ENCODE results near the gene MAP3K8. TPM values are rescaled to one million over a fixed set of nuclear protein-coding genes. Genes with fewer than 3 reads are reported as not detected.
A peak's percentile ranks its signal among the peaks of the same experiment; 100 is the strongest.
"Not testable (repeated sequence)": the region's sequence is repeated elsewhere in the genome, so short reads cannot be mapped to it uniquely, and the experiment has no call there.

MAP3K8 gene
- polyA plus RNA-seq, 1 experiment = 5.3 TPM

DNA sequence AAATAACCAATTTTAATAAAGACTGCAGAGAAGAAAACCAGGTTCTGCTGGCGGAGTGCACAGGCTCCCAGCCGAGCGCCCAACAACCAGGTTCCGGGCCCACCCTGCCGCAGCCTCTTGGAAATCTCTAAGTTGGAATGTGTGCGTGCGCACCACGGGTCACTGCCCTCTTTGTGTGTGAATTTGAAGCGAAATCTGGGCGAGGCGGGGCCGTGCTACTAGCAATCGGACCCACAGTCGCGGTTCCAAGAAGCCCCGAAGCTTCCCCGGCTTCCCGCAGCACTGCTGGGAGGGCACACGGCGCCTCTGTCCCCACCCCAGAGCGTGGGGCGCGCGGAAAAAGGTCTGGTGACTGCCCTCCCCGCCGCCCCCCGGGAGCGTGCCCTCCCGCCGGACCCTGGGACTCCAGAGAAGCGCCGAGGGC, 666 bp upstream of the MAP3K8 start:
- no peaks in the 10 kb centered on the region; the same call in 1 of the 2 replicates for H3K9me3 ChIP-seq (ENCODE audit: control insufficient read depth, insufficient read depth, low read length)
- TF ChIP-seq, protein P1, sequence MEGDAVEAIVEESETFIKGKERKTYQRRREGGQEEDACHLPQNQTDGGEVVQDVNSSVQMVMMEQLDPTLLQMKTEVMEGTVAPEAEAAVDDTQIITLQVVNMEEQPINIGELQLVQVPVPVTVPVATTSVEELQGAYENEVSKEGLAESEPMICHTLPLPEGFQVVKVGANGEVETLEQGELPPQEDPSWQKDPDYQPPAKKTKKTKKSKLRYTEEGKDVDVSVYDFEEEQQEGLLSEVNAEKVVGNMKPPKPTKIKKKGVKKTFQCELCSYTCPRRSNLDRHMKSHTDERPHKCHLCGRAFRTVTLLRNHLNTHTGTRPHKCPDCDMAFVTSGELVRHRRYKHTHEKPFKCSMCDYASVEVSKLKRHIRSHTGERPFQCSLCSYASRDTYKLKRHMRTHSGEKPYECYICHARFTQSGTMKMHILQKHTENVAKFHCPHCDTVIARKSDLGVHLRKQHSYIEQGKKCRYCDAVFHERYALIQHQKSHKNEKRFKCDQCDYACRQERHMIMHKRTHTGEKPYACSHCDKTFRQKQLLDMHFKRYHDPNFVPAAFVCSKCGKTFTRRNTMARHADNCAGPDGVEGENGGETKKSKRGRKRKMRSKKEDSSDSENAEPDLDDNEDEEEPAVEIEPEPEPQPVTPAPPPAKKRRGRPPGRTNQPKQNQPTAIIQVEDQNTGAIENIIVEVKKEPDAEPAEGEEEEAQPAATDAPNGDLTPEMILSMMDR (IDR thresholded peaks at IDR 0.05; ENCODE audit: low read depth, low read length) = no peak
- H3K27me3 ChIP-seq (ENCODE audit: control insufficient read depth, insufficient read depth, low read length) = no peaks in the 10 kb centered on the region
- ChIA-PET CTCF (interaction anchor here (0.6 to 1.3 kb wide), 3 partner anchors 155 to 686 kb away, joined by 3 read pairs; no protein-coding TSS in a partner anchor), POLR2A (interaction anchor here (0.6 to 1.7 kb wide), 4 partner anchors 10 to 251 kb away, joined by 3 to 6 read pairs (median 4); partner anchors contain the start of gene MTPAP)
- peak overlapping the region; percentile 90 for H3K27ac ChIP-seq (ENCODE audit: low read depth, low read length)
- no peak for DNase-seq (ENCODE audit: low read depth, low spot score)
- peak overlapping the region; percentile 72 for H3K4me3 ChIP-seq (ENCODE audit: low read depth, low read length)

DNA sequence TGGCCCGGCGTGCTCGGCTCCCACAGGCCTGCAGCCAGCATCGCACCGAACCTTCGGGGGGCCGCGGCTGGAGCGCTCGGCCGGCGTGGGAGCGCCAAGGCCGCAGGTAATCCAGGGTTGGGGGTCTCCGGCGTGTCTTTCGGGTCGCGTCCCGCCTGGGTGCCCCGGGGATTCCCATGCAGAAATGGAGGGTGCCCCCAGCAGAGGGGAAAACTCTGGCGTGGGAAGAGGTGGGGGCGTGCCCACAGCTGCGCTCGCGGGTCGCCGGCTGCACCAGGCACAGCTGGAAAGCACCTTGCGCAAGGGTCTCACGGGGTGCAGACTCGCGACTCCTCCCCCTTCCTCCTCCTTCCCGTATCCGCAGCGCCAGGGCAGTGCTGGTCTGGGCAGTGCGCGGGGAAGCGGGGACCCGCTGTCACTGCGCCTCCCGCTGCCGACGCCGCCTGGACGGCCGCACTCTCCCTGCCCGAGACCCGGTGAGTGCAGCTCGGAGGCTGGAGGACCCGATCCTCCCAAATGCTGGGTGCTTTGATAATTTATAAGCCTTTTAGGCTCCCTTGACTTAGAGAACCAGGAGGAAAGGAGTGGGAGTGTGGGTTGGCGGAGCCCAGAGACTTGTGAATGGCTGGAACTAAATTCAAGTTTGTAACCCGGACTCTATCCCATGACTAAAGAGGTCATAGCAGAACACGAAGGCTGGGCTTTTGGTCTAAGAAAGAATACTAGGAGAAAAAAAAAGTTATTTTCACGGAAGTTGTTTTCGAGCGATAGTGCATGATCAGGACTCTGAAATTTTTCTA, 489 bp downstream of the MAP3K8 start:
- no peak for DNase-seq (ENCODE audit: low read depth, low spot score)
- TF ChIP-seq, protein P1 (IDR thresholded peaks at IDR 0.05; ENCODE audit: low read depth, low read length) = no peak
- Histone ChIP-seq H3K9me3 (ENCODE audit: control insufficient read depth, insufficient read depth, low read length) (no peaks in the 10 kb centered on the region; the same call in 1 of the 2 replicates), H3K27ac (ENCODE audit: low read depth, low read length) (peak overlapping the region; percentile 82), H3K4me3 (ENCODE audit: low read depth, low read length) (peak overlapping the region; percentile 72), H3K27me3 (ENCODE audit: control insufficient read depth, insufficient read depth, low read length) (no peaks in the 10 kb centered on the region)
- CTCF ChIA-PET = interaction anchor here (0.8 kb wide), 1 partner anchor 12 kb away, joined by 3 read pairs; no protein-coding TSS in a partner anchor
- POLR2A ChIA-PET = interaction anchor here (0.5 to 1.7 kb wide), 5 partner anchors 10 to 1071 kb away, joined by 3 to 5 read pairs (median 3); no protein-coding TSS in a partner anchor

DNA sequence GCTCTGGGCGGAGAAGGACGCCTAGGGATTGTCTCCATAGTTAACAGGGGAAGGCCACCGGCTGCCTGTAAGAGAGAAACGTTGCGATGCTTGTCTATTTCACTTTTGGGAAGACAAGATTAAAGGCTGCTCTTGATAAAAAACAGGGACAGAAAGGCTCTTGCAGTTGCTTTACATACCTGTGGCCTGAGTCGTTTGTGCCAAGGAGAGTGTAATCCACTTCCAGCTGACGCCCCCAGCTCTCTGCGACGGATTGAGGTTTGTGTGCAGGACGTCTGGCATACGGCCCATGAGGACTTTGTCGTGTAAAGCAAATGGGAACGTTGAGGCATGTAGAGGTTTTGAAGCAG, 1.1 kb downstream of the MAP3K8 start:
- Histone ChIP-seq H3K27ac (ENCODE audit: low read depth, low read length) (peak overlapping the region; percentile 82), H3K9me3 (ENCODE audit: control insufficient read depth, insufficient read depth, low read length) (no peaks in the 10 kb centered on the region; the same call in 1 of the 2 replicates), H3K27me3 (ENCODE audit: control insufficient read depth, insufficient read depth, low read length) (no peaks in the 10 kb centered on the region), H3K4me3 (ENCODE audit: low read depth, low read length) (peak overlapping the region; percentile 72)
- ChIA-PET CTCF (interaction anchor here (0.8 kb wide), 1 partner anchor 12 kb away, joined by 3 read pairs; no protein-coding TSS in a partner anchor), POLR2A (interaction anchor here (1.7 kb wide), 1 partner anchor 21 kb away, joined by 5 read pairs; no protein-coding TSS in a partner anchor)
- no peak for DNase-seq (ENCODE audit: low read depth, low spot score)
- TF ChIP-seq, protein P1 (IDR thresholded peaks at IDR 0.05; ENCODE audit: low read depth, low read length) = no peak

GRCh38 chr10:30435499-30436167, 1.6 kb downstream of the MAP3K8 start:
- POLR2A ChIA-PET; DNase-seq (ENCODE audit: low read depth, low spot score); H3K27ac ChIP-seq (ENCODE audit: low read depth, low read length); H3K9me3 ChIP-seq (ENCODE audit: control insufficient read depth, insufficient read depth, low read length); H3K27me3 ChIP-seq (ENCODE audit: control insufficient read depth, insufficient read depth, low read length): not testable (repeated sequence)
- CTCF ChIA-PET = interaction anchor here (0.6 to 0.7 kb wide), 2 partner anchors 19 to 95 kb away, joined by 4 to 6 read pairs; no protein-coding TSS in a partner anchor
- peak overlapping the region; percentile 72 for H3K4me3 ChIP-seq (ENCODE audit: low read depth, low read length)

- TF ChIP-seq, protein P1 (IDR thresholded peaks at IDR 0.05; ENCODE audit: low read depth, low read length) = no peak
- H3K4me3 ChIP-seq (ENCODE audit: low read depth, low read length) = peak overlapping the region; percentile 43
- ChIA-PET CTCF (interaction anchor here (0.6 to 0.7 kb wide), 2 partner anchors 20 to 95 kb away, joined by 4 to 6 read pairs; no protein-coding TSS in a partner anchor), POLR2A (interaction anchor here (1.4 kb wide), 1 partner anchor 11 kb away, joined by 3 read pairs; no protein-coding TSS in a partner anchor)
- no peak for DNase-seq (ENCODE audit: low read depth, low spot score)
- no peaks in the 10 kb centered on the region; the same call in 1 of the 2 replicates for H3K9me3 ChIP-seq (ENCODE audit: control insufficient read depth, insufficient read depth, low read length)
- H3K27ac ChIP-seq (ENCODE audit: low read depth, low read length) = no peak overlapping the region
- no peaks in the 10 kb centered on the region for H3K27me3 ChIP-seq (ENCODE audit: control insufficient read depth, insufficient read depth, low read length)
These were observed 2.2 kb downstream of the MAP3K8 start for GRCh38 chr10:30436191-30436611.

Measured in AG04450 (cell line).